Smooth muscle cell (in vitro differentiated cells): ENCODE results near the gene ANKRD27. TPM values are rescaled to one million over a fixed set of nuclear protein-coding genes. Genes with fewer than 3 reads are reported as not detected.
"Not testable (repeated sequence)": the region's sequence is repeated elsewhere in the genome, so short reads cannot be mapped to it uniquely, and the experiment has no call there.

ENCODE experiments used
- DNase-seq: peaks from one replicate; lab custom pipeline; 2025; ENCODE audit not compliant: unreplicated experiment; lab: John Stamatoyannopoulos, UW
- H2AFZ ChIP-seq: fragments of 200-600 bp; sonication (generic); 2 replicates; pipeline ENCODE4 v1.6.0; 2016; ENCODE audit warnings: antibody characterized with exemption, low read depth, mild to moderate bottlenecking
- H3F3A ChIP-seq: fragments of 200-600 bp; sonication (generic); 2 replicates; pipeline ENCODE4 v1.6.0; 2017; ENCODE audit warnings: antibody characterized with exemption, low read depth
- H3K27ac ChIP-seq: fragments of 200-600 bp; sonication (generic); 2 replicates; pipeline ENCODE4 v1.5.1; 2016; ENCODE audit warnings: low read depth, mild to moderate bottlenecking
- H3K27me3 ChIP-seq: fragments of 200-600 bp; sonication (generic); 2 replicates; pipeline ENCODE4 v1.6.1; 2016; ENCODE audit warnings: low read depth, mild to moderate bottlenecking
- H3K36me3 ChIP-seq: fragments of 200-600 bp; sonication (generic); 2 replicates; pipeline ENCODE4 v1.5.1; 2016; ENCODE audit warnings: low read depth
- H3K4me1 ChIP-seq: fragments of 200-600 bp; sonication (generic); 2 replicates; pipeline ENCODE4 v1.5.1; 2016; ENCODE audit warnings: low read depth
- H3K4me2 ChIP-seq: fragments of 200-600 bp; sonication (generic); 2 replicates; pipeline ENCODE4 v1.6.0; 2016; ENCODE audit warnings: mild to moderate bottlenecking
- H3K4me3 ChIP-seq: fragments of 200-600 bp; sonication (generic); 2 replicates; pipeline ENCODE4 v1.5.1; 2016; ENCODE audit warnings: mild to moderate bottlenecking
- H3K79me2 ChIP-seq: fragments of 200-600 bp; sonication (generic); 2 replicates; pipeline ENCODE4 v1.6.0; 2016; ENCODE audit warnings: low read depth, mild to moderate bottlenecking
- H3K9ac ChIP-seq: fragments of 200-600 bp; sonication (generic); 2 replicates; pipeline ENCODE4 v1.6.0; 2016; ENCODE audit warnings: low read depth
- H3K9me3 ChIP-seq: fragments of 200-600 bp; sonication (generic); replicated peaks from 2 replicates; pipeline ENCODE4 v1.5.1; 2016; ENCODE audit warnings: low read depth
- H4K20me1 ChIP-seq: fragments of 200-600 bp; sonication (generic); 2 replicates; pipeline ENCODE4 v1.6.0; 2016; ENCODE audit warnings: low read depth
- CTCF ChIP-seq: fragments of 200-600 bp; sonication (generic); IDR thresholded peaks from 2 replicates; pipeline ENCODE4 v1.5.1; 2017; ENCODE audit warnings: borderline replicate concordance, mild to moderate bottlenecking, antibody characterized with exemption; ENCODE audit not compliant: insufficient read depth, poor library complexity, severe bottlenecking
- WGBS: methylation state at CpG from one replicate; pipeline ENCODE4 v1.1.7; 2016; ENCODE audit warnings: low lambda C conversion rate; 5-methylcytosine and 5-hydroxymethylcytosine counted together
- polyA plus RNA-seq: library from polyadenylated mRNA; unstranded; fragments of >200 nt; fragmentation: Nextera tagmentation; extraction: Ambion mirVana; gene quantifications from 2 replicates; pipeline ENCODE4 v1.2.1, GENCODE V29; 2016
- total RNA-seq: library from RNA; depleted of rRNA; stranded (reverse); fragments of >200 nt; gene quantifications from 2 replicates; pipeline ENCODE4 v1.2.3, GENCODE V29; 2014

The ANKRD27 gene
- total and polyA plus RNA-seq, 2 experiments from 2014 or later, result 7.7 to 19.7 TPM

GRCh38 chr19:32658075-32658474, 16.9 kb downstream of the ANKRD27 start:
- Histone ChIP-seq H3K4me3 (no peak overlapping the region), H3K36me3 (no peaks in the 10 kb centered on the region), H3F3A (no peaks in the 10 kb centered on the region), H3K4me2 (no peak overlapping the region), H3K9ac (no peak overlapping the region), H3K4me1 (no peaks in the 10 kb centered on the region), H4K20me1 (peaks cover 46% of the 10 kb centered on the region), H3K9me3 (no peaks in the 10 kb centered on the region), H3K79me2 (peaks cover 23% of the 10 kb centered on the region), H3K27me3 (no peaks in the 10 kb centered on the region), H3K27ac (no peak overlapping the region), H2AFZ (no peak overlapping the region)
- no peak for DNase-seq
- TF ChIP-seq CTCF, result no peak
- WGBS, result 94% methylated on average over 10 of the region's 10 CpGs

GRCh38 chr19:32656379-32656778, 18.6 kb downstream of the ANKRD27 start:
- not testable (repeated sequence) for H3K36me3 ChIP-seq, H3K4me3 ChIP-seq, DNase-seq, H3K9ac ChIP-seq, H3K27me3 ChIP-seq, H2AFZ ChIP-seq, H3F3A ChIP-seq, H3K27ac ChIP-seq, H3K4me2 ChIP-seq, H3K4me1 ChIP-seq, H3K9me3 ChIP-seq
- 96% methylated on average over 8 of the region's 8 CpGs for WGBS
- Histone ChIP-seq H3K79me2 (peaks cover 18% of the 10 kb centered on the region), H4K20me1 (peaks cover 48% of the 10 kb centered on the region)

GRCh38 chr19:32653599-32653915, 21.4 kb downstream of the ANKRD27 start:
- Histone ChIP-seq H3K27ac (no peak overlapping the region), H4K20me1 (peaks cover 24% of the 10 kb centered on the region), H3K27me3 (no peaks in the 10 kb centered on the region), H2AFZ (no peak overlapping the region), H3K4me3 (no peak overlapping the region), H3K36me3 (no peaks in the 10 kb centered on the region), H3K79me2 (no peaks in the 10 kb centered on the region), H3K9ac (no peak overlapping the region), H3K9me3 (no peaks in the 10 kb centered on the region), H3F3A (no peaks in the 10 kb centered on the region), H3K4me1 (peaks cover 9% of the 10 kb centered on the region), H3K4me2 (no peak overlapping the region)
- WGBS, result 87% methylated on average over 14 of the region's 15 CpGs
- no peak for DNase-seq
- TF ChIP-seq CTCF, result no peak

GRCh38 chr19:32652894-32653598, 21.9 kb downstream of the ANKRD27 start:
- Histone ChIP-seq H4K20me1 (peaks cover 22% of the 10 kb centered on the region), H3K9me3 (no peaks in the 10 kb centered on the region), H3K79me2 (no peaks in the 10 kb centered on the region), H3K27me3 (no peaks in the 10 kb centered on the region), H3K4me2 (no peak overlapping the region), H2AFZ (no peak overlapping the region), H3K4me1 (peaks cover 9% of the 10 kb centered on the region), H3K27ac (no peak overlapping the region), H3K36me3 (no peaks in the 10 kb centered on the region), H3F3A (no peaks in the 10 kb centered on the region), H3K4me3 (no peak overlapping the region), H3K9ac (no peak overlapping the region)
- WGBS, result 85% methylated on average over 12 of the region's 12 CpGs
- no peak for DNase-seq
- TF ChIP-seq CTCF, result no peak

- not testable (repeated sequence) for H3K4me1 ChIP-seq, H3K27me3 ChIP-seq, H3K4me3 ChIP-seq, H3K27ac ChIP-seq, H3K9ac ChIP-seq, H3K79me2 ChIP-seq, DNase-seq, H3K9me3 ChIP-seq, H3K36me3 ChIP-seq, H3F3A ChIP-seq, H3K4me2 ChIP-seq, H2AFZ ChIP-seq
- 86% methylated on average over 13 of the region's 13 CpGs for WGBS
- H4K20me1 ChIP-seq, result peaks cover 22% of the 10 kb centered on the region
Observed at GRCh38 chr19:32652331-32652730, 22.6 kb downstream of the ANKRD27 start.
